Breast epithelium (tissue), 4 donors: Measurements from ENCODE around the gene DCTN5. TPM values are rescaled to one million over a fixed set of nuclear protein-coding genes. Genes with fewer than 3 reads are reported as not detected.

ENCODE experiments used
- DNase-seq, 2 donors: peaks; one replicate each; pipeline ENCODE4 v3.0.0-alpha.2; 2019; ENCODE audit warnings: low spot score in 2 of 2
- H3K27ac ChIP-seq, 2 donors: fragments of 200-600 bp; sonication (generic) in 1 of 2; one replicate each; pipeline ENCODE4 v1.5.1; 2016 to 2019; ENCODE audit warnings: mild to moderate bottlenecking in 1 of 2
- H3K27me3 ChIP-seq, 2 donors: fragments of 200-600 bp; sonication (generic) in 1 of 2; one replicate each; pipeline versions ENCODE4 v1.5.1 to v1.6.0; 2017 to 2019; ENCODE audit warnings: control low read depth in 1 of 2, mild to moderate bottlenecking in 1 of 2
- H3K36me3 ChIP-seq: fragments of 200-600 bp; one replicate; pipeline ENCODE4 v1.5.1; 2019
- H3K4me1 ChIP-seq, 2 donors: fragments of 200-600 bp; sonication (generic); one replicate each; pipeline ENCODE4 v1.5.1; 2016 to 2019; ENCODE audit warnings: control low read depth in 1 of 2
- H3K4me3 ChIP-seq, 3 donors: fragments of 200-600 bp; sonication (generic); 1 replicate in 2 of 3; 2 replicates in 1 of 3; pipeline ENCODE4 v1.5.1; 2016 to 2019; ENCODE audit warnings: mild to moderate bottlenecking in 3 of 3, moderate library complexity in 2 of 3
- H3K9me3 ChIP-seq, 2 donors: fragments of 200-600 bp; sonication (generic) in 1 of 2; one replicate each; pipeline ENCODE4 v1.5.1; 2016 to 2019; ENCODE audit warnings: control low read depth in 1 of 2
- CTCF ChIP-seq, 3 donors: fragments of 450-650 bp; IDR thresholded peaks; one replicate each; pipeline ENCODE4 v1.5.1; 2016 to 2017; ENCODE audit warnings: antibody characterized with exemption in 3 of 3, mild to moderate bottlenecking in 3 of 3, moderate library complexity in 3 of 3
- POLR2A ChIP-seq: fragments of 450-650 bp; IDR thresholded peaks from one replicate; pipeline ENCODE4 v1.6.1; 2016; ENCODE audit warnings: antibody characterized with exemption, mild to moderate bottlenecking, moderate library complexity
- POLR2AphosphoS5 ChIP-seq, 3 donors: sonication (generic); formaldehyde crosslinking; IDR thresholded peaks; one replicate each; pipeline ENCODE4 v1.6.1; 2017; ENCODE audit warnings: antibody characterized with exemption in 3 of 3
- intact Hi-C: fragments of 100-400 bp; cut with DNase I; formaldehyde crosslinking; loops from one replicate; pipeline ENCODE4 v1.15.1; 2023; ENCODE audit warnings: low total_unique reads
- total RNA-seq, 3 donors: library from RNA; depleted of rRNA; stranded (reverse); fragments of >200 nt; gene quantifications; one replicate each; pipeline ENCODE4 v1.1.0, GENCODE V29; 2016

Gene DCTN5
- total RNA-seq, 3 donors from 2014 or later: 29.5 to 41.8 (median 41.3) TPM

- no peak for DNase-seq
- Histone ChIP-seq H3K4me1 (peaks cover 0 to 7% of the 10 kb centered on the region in 2 donors), H3K9me3 (no peaks in the 10 kb centered on the region), H3K27me3 (no peaks in the 10 kb centered on the region), H3K27ac (no peak overlapping the region), H3K4me3 (no peak overlapping the region), H3K36me3 (no peaks in the 10 kb centered on the region)
- TF ChIP-seq POLR2AphosphoS5 (IDR thresholded peaks at IDR 0.05) (no peak), POLR2A (no peak), CTCF (IDR thresholded peaks at IDR 0.05) (no peak)
- intact Hi-C loops: no loop called here
Observed at GRCh38 chr16:23635958-23636357, 5.3 kb upstream of the DCTN5 start.

GRCh38 chr16:23640615-23640930, 693 bp upstream of the DCTN5 start:
- DNase-seq: no peak
- TF ChIP-seq POLR2AphosphoS5 (IDR thresholded peaks at IDR 0.05) (no peak), POLR2A (no peak), CTCF (IDR thresholded peaks at IDR 0.05) (no peak)
- H3K27ac ChIP-seq: peak overlapping the region; percentile 81 to 87

GRCh38 chr16:23642246-23642774, 1.0 kb downstream of the DCTN5 start:
- intact Hi-C loops: no loop called here
- Histone ChIP-seq H3K9me3 (no peaks in the 10 kb centered on the region), H3K4me1 (peaks cover 0 to 17% of the 10 kb centered on the region in 2 donors), H3K4me3 (peak overlapping the region; percentile 93 to 98 (median 95)), H3K27ac (peak overlapping the region in 1 of 2 donors; percentile 87), H3K36me3 (no peaks in the 10 kb centered on the region), H3K27me3 (no peaks in the 10 kb centered on the region)
- DNase-seq: no peak
- TF ChIP-seq POLR2AphosphoS5 (IDR thresholded peaks at IDR 0.05): no peak
- TF ChIP-seq CTCF (IDR thresholded peaks at IDR 0.05): no peak
- TF ChIP-seq POLR2A: no peak

More at GRCh38 chr16:23640615-23640930, 693 bp upstream of the DCTN5 start:
- H3K4me3 ChIP-seq: peak overlapping the region; percentile 93 to 98 (median 95)
- intact Hi-C loops: no loop called here
- peaks cover 0 to 17% of the 10 kb centered on the region in 2 donors for H3K4me1 ChIP-seq
- H3K36me3 ChIP-seq: no peaks in the 10 kb centered on the region
- no peaks in the 10 kb centered on the region for H3K9me3 ChIP-seq
- H3K27me3 ChIP-seq: no peaks in the 10 kb centered on the region

GRCh38 chr16:23650674-23651416, 9.6 kb downstream of the DCTN5 start:
- H3K27me3 ChIP-seq: no peaks in the 10 kb centered on the region
- DNase-seq: no peak
- TF ChIP-seq CTCF (IDR thresholded peaks at IDR 0.05) (no peak), POLR2AphosphoS5 (IDR thresholded peaks at IDR 0.05) (no peak), POLR2A (no peak)
- no peaks in the 10 kb centered on the region for H3K36me3 ChIP-seq
- no peak overlapping the region for H3K4me3 ChIP-seq
- H3K27ac ChIP-seq: no peak overlapping the region
- no peaks in the 10 kb centered on the region for H3K9me3 ChIP-seq
- intact Hi-C loops: loop anchor here (1.0 kb wide), 1 partner anchor 25 kb away; no protein-coding TSS in a partner anchor
- no peaks in the 10 kb centered on the region for H3K4me1 ChIP-seq

- DNase-seq: no peak
- H3K27ac ChIP-seq: no peak overlapping the region
- no peaks in the 10 kb centered on the region for H3K36me3 ChIP-seq
- no peaks in the 10 kb centered on the region for H3K4me1 ChIP-seq
- no peaks in the 10 kb centered on the region for H3K27me3 ChIP-seq
- TF ChIP-seq POLR2A (no peak), POLR2AphosphoS5 (IDR thresholded peaks at IDR 0.05) (no peak), CTCF (IDR thresholded peaks at IDR 0.05) (no peak)
- intact Hi-C loops: no loop called here
- no peaks in the 10 kb centered on the region for H3K9me3 ChIP-seq
- H3K4me3 ChIP-seq: no peak overlapping the region
Observed at GRCh38 chr16:23651943-23652468, 10.7 kb downstream of the DCTN5 start.
